NCI-H2196 (cell line): Measurements from ENCODE around the gene MCOLN3.
"Not testable (repeated sequence)": the region's sequence is repeated elsewhere in the genome, so short reads cannot be mapped to it uniquely, and the experiment has no call there.

Experiments
- DNase-seq: peaks from one replicate; lab custom pipeline; 2025; ENCODE audit not compliant: unreplicated experiment; lab: John Stamatoyannopoulos, UW

The MCOLN3 gene

DNA sequence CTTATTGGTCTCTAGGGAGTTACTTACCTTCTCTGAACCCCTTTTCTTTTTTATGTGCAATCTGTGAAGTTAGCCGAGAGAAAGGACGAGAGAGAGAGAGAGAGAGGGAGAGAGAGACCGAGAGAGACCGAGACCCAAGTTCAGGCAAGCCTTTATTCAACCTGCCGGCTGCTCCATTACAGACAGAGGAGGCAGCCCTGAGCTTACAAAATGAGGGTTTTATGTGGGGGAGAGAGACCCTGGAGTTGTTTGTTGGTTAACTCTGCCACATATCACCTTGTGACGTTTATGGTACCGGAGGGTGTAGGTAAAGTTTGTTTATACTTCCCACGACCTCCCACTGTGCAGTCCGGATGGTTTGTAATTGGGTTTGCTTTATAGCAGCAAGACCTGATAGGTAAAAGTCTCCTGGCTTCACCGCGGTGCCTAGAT lies 1.5 kb upstream of the MCOLN3 start:
- DNase-seq: no peak

DNA sequence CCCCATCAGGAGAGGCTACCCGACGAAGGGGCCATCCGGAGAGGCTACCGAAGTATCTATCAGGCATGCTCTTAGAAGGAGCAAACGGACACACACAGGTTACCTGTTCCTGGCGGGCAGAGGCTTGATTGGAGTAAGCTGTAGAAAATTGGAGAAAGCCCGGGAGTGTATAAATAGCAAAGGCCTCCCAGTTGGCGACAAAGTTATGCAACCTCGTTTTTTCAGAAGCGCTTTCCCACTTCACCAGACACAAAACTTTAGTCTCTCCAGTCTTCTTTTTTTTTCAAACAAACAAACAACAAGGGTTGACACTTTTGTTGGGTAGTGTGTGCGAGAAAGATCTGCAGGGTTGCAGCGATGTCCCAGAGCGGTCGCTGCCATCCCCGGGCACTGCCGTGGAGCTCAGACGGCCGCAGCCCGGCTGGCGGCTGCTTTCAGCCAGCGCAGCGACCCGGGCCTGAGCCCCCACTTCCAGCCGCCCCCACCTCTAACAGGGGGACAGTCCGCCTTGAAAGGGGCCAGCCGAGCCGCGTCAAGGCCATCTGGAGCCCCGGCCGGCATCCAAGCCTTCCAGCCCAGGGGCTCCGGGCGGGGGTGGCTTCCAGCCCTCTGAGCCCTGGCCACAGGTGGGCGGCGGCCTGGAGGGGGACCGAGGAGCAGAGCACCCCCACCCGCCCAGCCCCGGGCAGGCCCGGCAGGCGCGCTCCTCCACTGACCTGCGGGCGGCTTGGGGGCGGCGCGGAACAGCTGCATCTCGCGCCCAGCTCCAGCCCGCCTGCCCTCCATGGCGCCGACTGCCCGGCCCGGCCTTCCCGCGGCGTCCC lies 616 bp downstream of the MCOLN3 start:
- no peak for DNase-seq

DNA sequence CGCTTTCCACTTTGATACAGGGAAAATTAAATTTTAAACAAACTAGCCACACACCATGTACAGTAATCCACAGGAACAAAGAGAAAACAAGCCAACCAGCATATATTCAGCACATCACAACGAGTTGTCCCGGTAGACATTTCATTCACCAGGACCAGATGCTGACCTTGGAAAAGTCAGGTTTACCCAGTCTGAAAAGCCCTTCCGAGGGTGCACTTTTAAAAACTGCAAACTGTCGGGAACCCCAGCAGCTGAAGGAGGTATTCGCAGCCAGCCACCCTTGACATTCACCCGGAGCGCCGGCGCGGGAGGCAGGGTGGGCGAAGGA lies 1.2 kb downstream of the MCOLN3 start:
- no peak for DNase-seq

DNA sequence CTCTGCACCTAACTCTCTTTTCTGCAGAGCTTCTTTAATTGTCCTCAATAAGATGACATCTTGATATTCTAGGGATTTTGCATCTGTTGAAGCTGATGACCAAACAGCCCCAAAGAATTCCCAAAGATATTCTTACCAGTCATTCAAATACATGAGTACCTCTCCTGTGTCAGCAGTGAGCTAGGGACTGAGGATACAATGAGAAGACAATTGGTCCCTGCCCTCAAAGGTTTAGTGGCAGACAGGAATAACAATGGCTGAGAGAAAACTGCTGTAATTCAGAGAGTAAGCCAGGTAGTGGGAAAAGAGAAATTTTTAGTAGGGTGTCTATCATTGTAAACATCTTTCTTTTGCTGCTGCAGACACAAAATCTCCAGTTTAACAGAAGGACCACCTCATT lies 5.9 kb downstream of the MCOLN3 start:
- no peak for DNase-seq

DNA sequence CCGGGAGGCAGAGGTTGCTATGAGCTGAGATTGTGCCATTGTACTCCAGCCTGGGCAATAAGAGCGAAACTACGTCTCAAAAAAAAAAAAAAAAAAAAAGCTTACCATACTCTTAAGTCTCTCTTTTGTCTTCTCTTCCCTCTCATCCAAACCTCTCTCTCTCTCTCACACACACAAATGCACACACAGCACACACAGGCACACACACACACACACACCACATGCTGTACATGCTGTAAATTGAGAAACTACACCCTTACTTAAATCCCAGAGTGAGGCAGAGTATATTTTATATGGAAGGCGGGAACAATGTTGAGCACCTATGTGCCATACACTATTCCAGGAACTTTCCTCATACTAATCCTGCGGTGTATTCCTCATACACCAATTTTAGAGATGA lies 6.5 kb downstream of the MCOLN3 start:
- no peak for DNase-seq

DNA sequence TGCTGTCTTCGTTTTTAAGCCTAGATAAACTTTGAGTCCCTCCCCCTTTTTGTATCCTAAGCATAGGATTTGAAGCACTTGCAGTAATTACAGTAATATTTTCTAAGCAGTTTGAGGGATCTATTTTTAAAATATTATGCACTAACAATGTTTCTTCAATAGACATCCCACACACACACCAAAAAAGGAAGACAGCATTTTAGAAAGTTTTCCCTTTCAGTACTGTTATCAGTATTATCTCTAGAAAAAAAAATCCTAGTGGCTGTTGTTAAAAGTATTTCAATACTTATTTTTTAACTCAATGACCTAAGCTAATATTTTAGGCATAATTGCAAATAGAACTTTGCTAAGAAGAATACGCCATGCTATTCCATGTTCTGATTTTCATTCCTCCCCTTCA lies 15.1 kb downstream of the MCOLN3 start:
- DNase-seq: no peak

DNA sequence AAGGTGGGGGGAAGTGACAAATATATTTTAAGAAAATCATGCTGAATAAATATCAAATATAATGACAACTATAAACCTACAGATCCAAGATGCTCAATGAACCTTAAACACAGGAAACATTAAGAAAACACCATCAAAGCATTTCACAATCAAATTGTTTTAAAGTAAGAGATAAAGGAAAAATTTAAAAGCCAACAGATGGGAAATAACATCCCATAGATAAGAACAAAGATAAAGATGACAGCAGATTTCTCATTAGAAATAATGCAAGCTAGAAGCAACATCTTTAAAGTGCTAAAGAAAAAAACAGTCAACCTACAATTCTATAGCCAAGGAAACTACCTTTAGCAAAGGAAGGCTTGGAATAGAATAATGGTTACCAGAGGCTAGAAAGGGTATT lies 17.8 kb downstream of the MCOLN3 start:
- DNase-seq: no peak

DNA sequence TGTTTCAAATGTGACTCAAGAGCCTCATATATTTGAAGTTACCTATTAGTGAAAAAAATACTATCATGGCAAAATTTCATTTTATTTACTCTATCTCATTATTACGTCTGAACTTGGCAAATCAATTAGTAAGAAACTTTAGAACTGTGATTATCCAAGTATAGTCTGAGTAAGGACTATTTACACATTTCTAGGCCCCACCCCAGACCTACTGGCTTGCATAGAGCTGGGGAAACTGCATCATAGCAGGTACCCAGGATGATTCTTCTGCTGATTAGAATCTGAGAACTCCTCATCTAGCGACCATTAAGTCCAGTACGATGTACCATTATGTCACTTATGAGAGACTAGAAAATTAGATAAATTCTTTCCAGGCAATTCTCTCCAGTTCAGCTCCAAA lies 20.1 kb downstream of the MCOLN3 start:
- DNase-seq: no peak

DNA sequence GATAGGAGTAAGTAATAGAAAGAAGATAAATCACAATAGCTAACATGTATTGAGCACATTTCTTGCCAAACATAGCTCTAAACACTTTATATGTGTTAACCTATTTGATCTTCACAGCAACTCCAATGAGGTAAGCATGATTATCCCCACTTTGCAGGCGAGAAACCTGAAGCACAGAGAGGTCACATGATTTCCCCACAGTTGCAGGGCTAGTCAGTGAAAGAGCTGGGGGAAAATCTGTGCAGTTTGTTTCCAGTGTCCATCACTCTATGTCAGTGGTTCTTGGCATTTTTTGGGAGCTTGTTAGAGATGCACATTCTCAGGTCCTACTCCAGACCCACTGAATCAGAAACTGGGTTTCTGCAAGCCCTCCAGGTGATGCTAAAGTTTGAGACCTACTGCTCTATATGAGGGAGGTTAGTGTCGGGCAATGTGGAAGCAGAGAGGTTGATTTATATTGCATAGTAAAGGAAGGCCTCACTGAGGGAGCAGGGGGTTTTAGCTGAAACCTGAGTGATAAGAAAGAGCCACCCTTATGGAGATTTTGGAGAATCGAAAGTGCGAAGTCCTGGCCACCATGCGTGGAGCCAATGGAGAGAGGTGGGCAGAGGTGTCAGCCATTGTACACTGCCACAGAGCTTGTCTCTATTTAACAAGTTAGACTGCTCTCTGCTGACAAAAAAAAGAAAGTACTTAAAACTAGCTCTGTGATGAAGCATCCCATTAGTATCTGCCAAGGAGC lies 20.9 kb downstream of the MCOLN3 start:
- no peak for DNase-seq

DNA sequence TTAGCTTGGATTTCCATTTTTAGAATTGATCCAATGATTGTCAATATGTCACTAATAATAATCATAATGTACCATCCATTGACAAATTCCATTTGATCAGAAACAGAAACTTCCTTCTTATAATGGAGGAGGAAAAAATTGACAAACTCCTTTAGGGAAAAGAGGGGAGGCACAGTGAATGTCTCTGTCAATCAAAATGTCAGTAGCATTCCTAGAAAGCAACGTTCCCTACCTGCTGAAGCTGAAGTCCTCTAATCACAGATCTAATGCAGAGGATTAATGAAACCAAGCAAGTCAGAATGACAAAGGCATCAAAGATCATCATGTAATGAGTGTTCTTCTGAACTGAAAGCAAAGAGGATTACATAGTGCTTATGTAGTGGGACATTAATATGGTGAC lies 22.4 kb downstream of the MCOLN3 start:
- no peak for DNase-seq

DNA sequence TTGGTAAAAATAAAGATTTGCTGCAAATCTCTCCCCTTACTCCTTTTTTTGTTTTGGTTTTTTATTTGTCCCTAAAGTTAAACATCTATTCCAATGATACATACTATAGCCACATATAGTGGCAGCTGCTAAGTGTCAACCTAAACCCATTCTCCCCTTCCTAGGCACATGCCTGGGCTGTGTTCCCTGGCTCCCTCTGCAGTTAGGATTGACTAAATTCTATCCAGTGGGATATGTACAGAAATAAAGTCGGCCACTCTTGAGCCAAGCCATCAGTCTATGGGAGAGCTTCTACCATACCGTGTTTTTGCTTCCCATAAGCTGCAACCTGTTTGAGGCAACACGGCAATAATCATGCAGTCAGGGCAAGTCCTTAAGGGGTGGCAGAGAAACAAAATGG lies 23.6 kb downstream of the MCOLN3 start:
- no peak for DNase-seq

DNA sequence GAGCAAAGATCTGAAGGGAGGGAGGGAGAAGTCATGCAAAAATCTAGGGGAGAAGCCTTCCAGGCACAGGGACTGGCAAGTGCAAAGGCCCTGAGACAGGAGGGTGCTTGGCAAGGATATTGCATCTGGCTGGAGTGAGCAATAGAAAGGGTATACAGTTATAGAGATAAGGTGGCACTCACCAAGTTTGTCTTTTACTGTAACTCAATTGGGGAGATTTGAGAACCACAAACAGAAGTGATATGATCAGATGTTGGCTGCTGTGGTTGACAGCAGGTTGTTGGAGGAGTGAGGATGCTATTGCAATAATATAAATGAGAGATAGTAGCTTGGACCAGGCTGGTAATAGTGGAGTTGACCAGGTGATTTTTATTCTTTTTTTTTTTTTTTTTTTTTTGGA lies 25.6 kb downstream of the MCOLN3 start:
- DNase-seq: no peak

DNA sequence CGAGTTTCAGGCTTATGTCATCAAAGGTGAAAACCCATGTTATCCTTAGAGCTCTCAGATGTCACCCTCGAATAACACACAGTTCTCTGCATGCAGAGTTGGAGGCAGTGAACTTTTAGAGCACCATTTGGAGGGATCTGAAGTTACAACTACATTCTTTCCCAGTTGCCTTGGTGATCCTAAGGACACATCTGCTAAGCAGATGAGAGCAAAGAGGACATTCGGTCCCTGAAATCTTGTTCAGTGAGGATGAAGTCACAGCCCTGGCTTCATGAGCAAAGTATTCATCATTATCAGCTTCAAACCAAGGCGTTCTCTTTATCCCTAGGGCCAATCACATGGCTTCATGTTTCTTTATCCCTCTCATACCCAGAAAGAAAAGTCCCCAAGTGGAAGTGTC lies 28.3 kb downstream of the MCOLN3 start:
- DNase-seq: no peak

DNA sequence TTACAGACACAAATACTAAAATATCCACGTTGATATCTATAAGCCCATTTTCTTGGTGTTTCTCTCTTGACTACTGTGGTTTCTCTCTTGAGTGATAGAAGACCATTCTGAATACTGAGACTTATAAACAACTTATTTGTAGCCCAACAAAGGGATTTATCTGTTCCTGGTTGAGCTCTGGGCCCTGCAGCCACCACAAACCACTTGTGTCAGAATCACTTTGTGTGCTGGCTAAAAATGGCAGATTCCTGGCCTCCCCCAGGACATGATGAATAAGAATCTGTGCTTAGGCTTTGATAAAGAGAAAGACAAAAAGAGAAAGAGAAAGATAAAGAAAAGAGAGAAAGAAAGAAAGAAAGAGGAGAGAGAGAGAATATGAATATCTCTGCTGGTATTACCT lies 32.5 kb downstream of the MCOLN3 start:
- no peak for DNase-seq

DNA sequence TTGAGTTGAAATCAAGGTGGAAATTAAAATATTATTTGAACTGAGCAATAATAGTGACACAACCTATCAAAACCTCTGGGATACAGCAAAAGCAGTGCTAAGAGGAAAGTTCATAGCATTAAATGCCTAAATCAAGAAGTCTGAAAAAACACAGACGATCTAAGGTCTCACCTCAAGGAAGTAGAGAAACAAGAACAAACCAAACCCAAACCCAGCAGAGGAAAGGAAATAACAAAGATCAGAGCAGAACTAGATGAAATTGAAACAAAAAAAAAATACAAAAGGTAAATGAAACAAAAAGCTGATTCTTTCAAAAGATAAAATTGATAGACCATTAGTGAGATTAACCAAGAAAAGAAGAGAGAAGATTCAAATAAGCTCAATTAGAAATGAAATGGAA lies 42.7 kb downstream of the MCOLN3 start:
- not testable (repeated sequence) for DNase-seq

DNA sequence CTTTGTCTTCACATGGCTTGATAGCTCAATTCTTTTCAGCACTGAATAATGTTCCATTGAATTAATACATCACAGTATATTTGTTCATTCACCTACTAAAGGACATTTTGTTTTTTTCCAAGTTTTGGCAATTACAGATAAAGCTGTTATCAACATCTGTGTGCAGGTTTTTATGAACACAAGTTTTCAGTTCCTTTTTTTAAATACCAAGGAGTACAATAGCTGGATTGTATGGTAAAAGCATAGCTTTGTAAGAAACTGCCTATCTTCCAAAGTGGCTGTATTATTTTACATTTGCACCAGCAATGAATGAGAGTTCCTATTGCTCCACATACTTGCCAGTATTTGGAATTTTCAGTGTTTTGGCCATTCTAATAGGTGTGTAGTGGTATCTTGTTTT lies 46.6 kb downstream of the MCOLN3 start:
- no peak for DNase-seq

DNA sequence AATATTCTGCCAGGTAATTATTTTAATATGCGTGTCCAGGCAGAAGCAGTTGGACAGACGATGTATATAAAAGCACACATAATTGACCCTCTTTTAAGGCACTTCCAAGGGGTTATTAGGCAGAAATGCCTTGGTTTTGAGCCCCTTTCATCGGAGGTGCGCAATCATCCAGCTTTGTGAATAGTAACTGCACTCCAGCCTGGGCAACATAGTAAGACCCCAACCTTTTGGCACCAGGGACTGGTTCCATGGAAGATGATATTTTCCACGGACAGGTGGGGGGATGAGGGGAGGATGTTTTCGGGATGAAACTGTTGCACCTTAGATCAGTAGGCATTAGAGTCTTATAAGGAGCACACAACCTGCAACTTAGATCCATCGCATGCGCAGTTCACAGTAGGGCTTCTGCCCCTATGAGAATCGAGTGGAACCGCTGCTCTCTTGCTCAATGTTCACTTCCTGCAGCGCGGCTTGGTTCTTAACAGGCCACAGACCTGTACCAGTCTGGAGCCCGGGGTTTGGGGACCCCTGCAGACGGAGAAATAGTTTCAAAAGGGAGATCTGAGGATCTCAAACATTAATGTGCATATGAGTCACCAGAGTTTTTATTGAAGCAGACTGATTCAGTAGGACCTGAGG lies 49.5 kb downstream of the MCOLN3 start:
- no peak for DNase-seq

DNA sequence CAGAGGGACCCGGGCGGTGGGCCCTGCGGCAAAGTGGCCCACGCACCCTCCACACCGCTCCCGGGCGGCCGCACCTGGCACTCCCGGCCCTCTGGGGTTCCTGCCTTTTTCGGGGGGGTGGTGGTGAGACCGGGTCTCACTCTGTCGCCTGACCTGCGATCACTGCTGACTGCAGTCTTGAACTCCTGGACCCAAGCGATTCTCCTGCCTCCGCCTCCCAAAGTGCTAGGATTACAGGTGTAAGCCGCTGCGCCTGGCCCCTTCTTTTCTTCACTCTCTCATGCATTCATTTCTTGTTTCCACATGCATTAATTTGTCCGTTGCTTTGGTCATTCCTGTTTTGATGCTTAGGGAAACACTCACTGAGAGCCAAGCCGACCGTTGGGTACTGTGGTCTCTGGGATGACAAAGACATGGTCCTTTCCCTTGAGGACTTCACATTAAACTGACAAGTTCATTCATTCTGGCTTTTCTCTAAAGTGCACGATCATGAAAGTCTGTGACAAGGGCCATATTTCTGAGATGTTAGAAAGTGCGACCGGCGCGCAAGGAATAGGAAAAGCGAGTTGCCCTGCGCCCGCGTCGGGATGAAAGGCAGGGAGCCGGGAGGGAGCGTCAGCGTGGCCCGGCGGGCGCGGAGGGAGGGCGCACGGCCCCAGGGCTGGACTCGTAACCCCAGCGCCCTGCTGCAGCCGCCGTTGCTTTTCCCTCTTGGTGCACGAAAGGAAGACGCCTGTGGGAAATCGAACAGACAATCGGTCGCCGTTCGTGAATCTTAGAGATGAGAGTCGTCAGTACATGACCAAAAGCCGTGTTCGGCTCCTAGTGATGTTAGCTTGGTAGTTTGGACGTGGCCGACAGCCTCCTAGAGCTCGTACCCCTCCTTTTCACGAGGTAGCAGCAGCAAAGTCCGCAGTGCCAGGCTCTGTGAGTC lies 50.4 kb downstream of the MCOLN3 start:
- DNase-seq: no peak

DNA sequence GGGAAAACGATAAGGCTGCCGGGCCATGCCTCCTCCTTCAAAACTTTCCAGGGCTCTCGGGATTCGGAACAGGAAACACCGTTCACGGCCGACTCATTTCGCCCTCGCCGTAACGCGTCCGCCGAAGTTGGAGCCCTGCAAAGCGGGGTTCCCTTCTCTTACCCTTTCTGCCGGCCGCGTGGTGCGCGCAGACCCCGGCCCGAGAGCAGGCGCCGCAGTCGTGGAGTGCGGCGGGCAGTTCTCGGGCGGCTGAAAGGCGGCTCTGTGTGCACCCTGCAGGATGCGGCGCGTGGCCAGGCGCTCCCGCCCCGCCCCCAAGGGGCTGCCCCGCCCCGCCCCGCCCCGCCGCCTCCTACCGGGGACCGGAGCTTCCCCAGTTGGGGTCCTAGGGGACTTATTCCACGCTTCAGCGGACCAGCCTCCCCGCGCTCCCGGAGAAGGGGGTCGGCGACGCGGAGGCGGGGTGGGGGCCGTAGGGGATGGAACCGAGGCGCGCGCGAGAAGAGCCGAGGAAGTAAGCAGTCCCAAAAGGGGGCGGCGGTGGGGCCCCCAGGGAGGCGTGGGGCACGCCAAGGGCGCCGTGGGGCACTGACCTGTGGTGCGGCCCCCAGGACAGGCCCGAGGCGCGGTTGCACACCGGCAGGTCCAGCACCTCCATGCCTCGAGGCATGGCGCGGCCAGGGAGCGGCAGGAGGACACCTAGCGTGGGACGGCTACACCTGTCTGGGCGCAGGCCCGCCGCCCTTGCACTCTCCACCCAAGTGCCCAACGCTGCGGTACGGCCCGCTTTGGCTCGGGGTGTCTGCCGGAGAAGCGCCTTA lies 51.2 kb downstream of the MCOLN3 start, which contains the start of gene MCOLN2:
TSS of gene MCOLN2 (minus strand) at position 268 of the 821 bp plus-strand sequence. CDS start at position 27, 241 bp downstream.
- DNase-seq: peak; percentile 15
